ENCODE results near the gene F13A1.

The F13A1 gene

GRCh38 chr6:6332811-6333244, 12.4 kb upstream of the F13A1 start:
- Histone ChIP-seq H3K27me3 (ENCODE audit: insufficient read depth, poor library complexity, severe bottlenecking) (no peaks in the 10 kb centered on the region), H3K4me3 (ENCODE audit: severe bottlenecking) (no peak overlapping the region), H3K4me1 (ENCODE audit: insufficient read depth, poor library complexity, severe bottlenecking) (no peaks in the 10 kb centered on the region), H3K36me3 (ENCODE audit: low read depth) (no peaks in the 10 kb centered on the region), H3K9me3 (ENCODE audit: severe bottlenecking) (no peaks in the 10 kb centered on the region), H3K27ac (ENCODE audit: poor library complexity, severe bottlenecking) (no peak overlapping the region)
- no peak for TF ChIP-seq CTCF (IDR thresholded peaks at IDR 0.05; ENCODE audit: poor library complexity, severe bottlenecking)
- ATAC-seq (ENCODE audit: low read depth) (no peak), DNase-seq (ENCODE audit: low spot score) (no peak)

- H3K27ac ChIP-seq (ENCODE audit: poor library complexity, severe bottlenecking), result no peak overlapping the region
- DNase-seq (ENCODE audit: low spot score) (no peak), ATAC-seq (ENCODE audit: low read depth) (no peak)
- no peak for TF ChIP-seq CTCF (IDR thresholded peaks at IDR 0.05; ENCODE audit: poor library complexity, severe bottlenecking)
- no peaks in the 10 kb centered on the region for H3K9me3 ChIP-seq (ENCODE audit: severe bottlenecking)
- no peak overlapping the region for H3K4me3 ChIP-seq (ENCODE audit: severe bottlenecking)
- no peaks in the 10 kb centered on the region for H3K4me1 ChIP-seq (ENCODE audit: insufficient read depth, poor library complexity, severe bottlenecking)
- no peaks in the 10 kb centered on the region for H3K27me3 ChIP-seq (ENCODE audit: insufficient read depth, poor library complexity, severe bottlenecking)
- H3K36me3 ChIP-seq (ENCODE audit: low read depth), result no peaks in the 10 kb centered on the region
Observed at GRCh38 chr6:6331946-6332601, 11.6 kb upstream of the F13A1 start.

- Histone ChIP-seq H3K27me3 (ENCODE audit: insufficient read depth, poor library complexity, severe bottlenecking) (no peaks in the 10 kb centered on the region), H3K9me3 (ENCODE audit: severe bottlenecking) (no peaks in the 10 kb centered on the region), H3K4me3 (ENCODE audit: severe bottlenecking) (no peak overlapping the region), H3K27ac (ENCODE audit: poor library complexity, severe bottlenecking) (no peak overlapping the region), H3K4me1 (ENCODE audit: insufficient read depth, poor library complexity, severe bottlenecking) (no peaks in the 10 kb centered on the region), H3K36me3 (ENCODE audit: low read depth) (no peaks in the 10 kb centered on the region)
- DNase-seq (ENCODE audit: low spot score) (no peak), ATAC-seq (ENCODE audit: low read depth) (no peak)
- no peak for TF ChIP-seq CTCF (IDR thresholded peaks at IDR 0.05; ENCODE audit: poor library complexity, severe bottlenecking)
Observed at GRCh38 chr6:6331393-6331792, 10.9 kb upstream of the F13A1 start.

GRCh38 chr6:6330407-6330806, 9.9 kb upstream of the F13A1 start:
- no peaks in the 10 kb centered on the region for H3K9me3 ChIP-seq (ENCODE audit: severe bottlenecking)
- H3K4me1 ChIP-seq (ENCODE audit: insufficient read depth, poor library complexity, severe bottlenecking), result no peaks in the 10 kb centered on the region
- peaks cover 3% of the 10 kb centered on the region for H3K27me3 ChIP-seq (ENCODE audit: insufficient read depth, poor library complexity, severe bottlenecking)
- TF ChIP-seq CTCF (IDR thresholded peaks at IDR 0.05; ENCODE audit: poor library complexity, severe bottlenecking), result no peak
- ATAC-seq (ENCODE audit: low read depth) (no peak), DNase-seq (ENCODE audit: low spot score) (no peak)
- no peak overlapping the region for H3K27ac ChIP-seq (ENCODE audit: poor library complexity, severe bottlenecking)
- H3K4me3 ChIP-seq (ENCODE audit: severe bottlenecking), result no peak overlapping the region
- no peaks in the 10 kb centered on the region for H3K36me3 ChIP-seq (ENCODE audit: low read depth)

- no peak for DNase-seq (ENCODE audit: low spot score)
- Histone ChIP-seq H3K27ac (ENCODE audit: poor library complexity, severe bottlenecking) (no peak overlapping the region), H3K36me3 (ENCODE audit: low read depth) (no peaks in the 10 kb centered on the region), H3K9me3 (ENCODE audit: severe bottlenecking) (no peaks in the 10 kb centered on the region), H3K4me1 (ENCODE audit: insufficient read depth, poor library complexity, severe bottlenecking) (no peaks in the 10 kb centered on the region), H3K27me3 (ENCODE audit: insufficient read depth, poor library complexity, severe bottlenecking) (peaks cover 5% of the 10 kb centered on the region), H3K4me3 (ENCODE audit: severe bottlenecking) (no peak overlapping the region)
- no peak for ATAC-seq (ENCODE audit: low read depth)
- no peak for TF ChIP-seq CTCF (IDR thresholded peaks at IDR 0.05; ENCODE audit: poor library complexity, severe bottlenecking)
Observed at GRCh38 chr6:6328451-6328850, 8.0 kb upstream of the F13A1 start.

Data from RWPE2 (cell line).